Neuronal stem cell (in vitro differentiated cells): ENCODE measurements around the gene CCNI.

Source experiments
- DNase-seq: peaks from one replicate; pipeline ENCODE4 v3.0.0-alpha.2; 2013; ENCODE audit warnings: low spot score
- H2AFZ ChIP-seq: one replicate; pipeline ENCODE4 v1.6.1; 2013; ENCODE audit warnings: mild to moderate bottlenecking, low read length, inconsistent platforms
- H2AK5ac ChIP-seq: 2 replicates; pipeline ENCODE4 v1.6.1; 2013; ENCODE audit warnings: low read depth, mild to moderate bottlenecking, inconsistent platforms, low read length, moderate library complexity, mixed read lengths
- H2BK120ac ChIP-seq: 2 replicates; pipeline ENCODE4 v1.6.1; 2013; ENCODE audit warnings: low read depth, mild to moderate bottlenecking, inconsistent platforms, low read length, moderate library complexity, mixed read lengths
- H2BK12ac ChIP-seq: one replicate; pipeline ENCODE4 v1.6.1; 2013; ENCODE audit warnings: low read length, inconsistent platforms
- H2BK15ac ChIP-seq: 2 replicates; pipeline ENCODE4 v1.6.1; 2013; ENCODE audit warnings: mild to moderate bottlenecking, low read length, inconsistent platforms, mixed read lengths
- H2BK5ac ChIP-seq: one replicate; pipeline ENCODE4 v1.6.1; 2013; ENCODE audit warnings: inconsistent platforms, mild to moderate bottlenecking, low read length, moderate library complexity
- H3K14ac ChIP-seq: one replicate; pipeline ENCODE4 v1.6.1; 2013; ENCODE audit warnings: low read length, inconsistent platforms
- H3K18ac ChIP-seq: 2 replicates; pipeline ENCODE4 v1.6.1; 2013; ENCODE audit warnings: low read length, inconsistent platforms
- H3K23ac ChIP-seq: 2 replicates; pipeline ENCODE4 v1.6.1; 2013; ENCODE audit warnings: low read depth, mild to moderate bottlenecking, mixed read lengths, low read length, inconsistent platforms; ENCODE audit not compliant: poor library complexity
- H3K27ac ChIP-seq: replicated peaks from 3 replicates; pipeline ENCODE4 v1.5.1; 2013; ENCODE audit warnings: low read length, inconsistent platforms
- H3K27me3 ChIP-seq, 3 experiments: 2 replicates each; pipeline ENCODE4 v1.6.1; 2013; ENCODE audit warnings: low read length in 3 of 3, mild to moderate bottlenecking in 2 of 3, inconsistent platforms in 1 of 3, low read depth in 1 of 3, mixed read lengths in 1 of 3, moderate library complexity in 1 of 3; ENCODE audit not compliant: control insufficient read depth in 3 of 3, insufficient read depth in 3 of 3
- H3K36me3 ChIP-seq, 2 donors: replicated peaks in 1 of 2; 2 replicates each; pipeline ENCODE4 v1.6.1; 2013; ENCODE audit warnings: low read length in 2 of 2; ENCODE audit not compliant: control insufficient read depth in 2 of 2, insufficient read depth in 2 of 2
- H3K4ac ChIP-seq: 2 replicates; pipeline ENCODE4 v1.6.1; 2013; ENCODE audit warnings: inconsistent platforms, mild to moderate bottlenecking, low read length, moderate library complexity
- H3K4me1 ChIP-seq, 2 donors: 1 replicate in 1 of 2; 2 replicates in 1 of 2; pipeline ENCODE4 v1.6.1; 2013; ENCODE audit warnings: low read length in 2 of 2, low read depth in 1 of 2; ENCODE audit not compliant: control insufficient read depth in 2 of 2, insufficient read depth in 1 of 2
- H3K4me2 ChIP-seq: one replicate; pipeline ENCODE4 v1.6.1; 2013; ENCODE audit warnings: mild to moderate bottlenecking, low read length, inconsistent platforms; ENCODE audit not compliant: insufficient read depth, poor library complexity, severe bottlenecking
- H3K4me3 ChIP-seq, 2 donors: 2 replicates each; pipeline ENCODE4 v1.5.1; 2013; ENCODE audit warnings: low read length in 2 of 2, mild to moderate bottlenecking in 2 of 2, inconsistent platforms in 1 of 2, moderate library complexity in 1 of 2
- H3K79me1 ChIP-seq: one replicate; pipeline ENCODE4 v1.6.1; 2013; ENCODE audit warnings: low read depth, mild to moderate bottlenecking, inconsistent platforms, low read length, moderate library complexity
- H3K9ac ChIP-seq: one replicate; pipeline ENCODE4 v1.6.1; 2013; ENCODE audit warnings: mild to moderate bottlenecking, low read depth, low read length, inconsistent platforms; ENCODE audit not compliant: poor library complexity
- H3K9me3 ChIP-seq, 2 donors: replicated peaks in 1 of 2; 2 replicates each; pipeline versions ENCODE3 to v1.6.1; 2013; ENCODE audit warnings: low read length in 2 of 2, mild to moderate bottlenecking in 2 of 2, inconsistent platforms in 1 of 2, low read depth in 1 of 2, mixed read lengths in 1 of 2, moderate library complexity in 1 of 2; ENCODE audit not compliant: control insufficient read depth in 2 of 2, insufficient read depth in 1 of 2
- H4K8ac ChIP-seq: one replicate; pipeline ENCODE4 v1.6.1; 2013; ENCODE audit warnings: low read depth, mild to moderate bottlenecking, inconsistent platforms, low read length, moderate library complexity
- H4K91ac ChIP-seq: one replicate; pipeline ENCODE4 v1.6.1; 2013; ENCODE audit warnings: low read length, low read depth, mild to moderate bottlenecking, inconsistent platforms; ENCODE audit not compliant: poor library complexity
- WGBS, 2 donors: extraction: QIAGEN DNeasy Blood & Tissue Kit; methylation state at CpG; one replicate each; pipeline ENCODE4 v1.1.7; 2013; ENCODE audit warnings: missing lambda C conversion rate in 2 of 2, mixed read lengths in 1 of 2; ENCODE audit not compliant: insufficient read length in 2 of 2, insufficient replicate concordance in 1 of 2; ENCODE audit errors: extremely low coverage in 2 of 2; 5-methylcytosine and 5-hydroxymethylcytosine counted together

CCNI gene

GRCh38 chr4:77007358-77008230 is 68.2 kb downstream of the CCNI start:
- H3K9me3 ChIP-seq = no peaks in the 10 kb centered on the region
- H3K4me3 ChIP-seq = no peak overlapping the region
- peaks cover 6 to 7% of the 10 kb centered on the region in 2 donors for H3K4me1 ChIP-seq
- H3K14ac ChIP-seq = no peak overlapping the region
- no peak overlapping the region for H4K8ac ChIP-seq
- no peak overlapping the region for H2AFZ ChIP-seq
- no peak overlapping the region for H2BK120ac ChIP-seq
- DNase-seq = no peak
- WGBS, 2 donors = no CpG with 5 or more reads among the region's 1 CpG
- H2BK5ac ChIP-seq = no peak overlapping the region
- H3K4ac ChIP-seq = no peak overlapping the region
- H2BK12ac ChIP-seq = no peak overlapping the region
- no peak overlapping the region for H2BK15ac ChIP-seq
- H2AK5ac ChIP-seq = no peak overlapping the region
- no peak overlapping the region for H3K27ac ChIP-seq
- H3K18ac ChIP-seq = no peak overlapping the region
- H3K23ac ChIP-seq = no peak overlapping the region
- H3K4me2 ChIP-seq = no peak overlapping the region
- H3K9ac ChIP-seq = no peak overlapping the region
- no peaks in the 10 kb centered on the region for H3K27me3 ChIP-seq
- H3K36me3 ChIP-seq = peaks cover 17 to 96% of the 10 kb centered on the region in 2 donors
- H3K79me1 ChIP-seq = no peaks in the 10 kb centered on the region
- no peak overlapping the region for H4K91ac ChIP-seq

- peaks cover 9 to 13% of the 10 kb centered on the region in 2 donors for H3K4me1 ChIP-seq
These were observed 68.9 kb downstream of the CCNI start for GRCh38 chr4:77006753-77007353.

GRCh38 chr4:77003400-77003799 is 72.4 kb downstream of the CCNI start:
- Histone ChIP-seq H3K36me3 (peaks cover 14 to 85% of the 10 kb centered on the region in 2 donors), H3K4me1 (peaks cover 10 to 16% of the 10 kb centered on the region in 2 donors)

More at GRCh38 chr4:77006753-77007353, 68.9 kb downstream of the CCNI start:
- no peak overlapping the region for H3K9ac ChIP-seq
- H2BK15ac ChIP-seq = no peak overlapping the region
- no peaks in the 10 kb centered on the region for H3K27me3 ChIP-seq
- no CpG with 5 or more reads among the region's 4 CpGs for WGBS, 2 donors
- H3K4ac ChIP-seq = no peak overlapping the region
- H2AK5ac ChIP-seq = no peak overlapping the region
- no peak overlapping the region for H3K4me2 ChIP-seq
- no peak overlapping the region for H2BK120ac ChIP-seq
- no peak overlapping the region for H3K23ac ChIP-seq
- H3K27ac ChIP-seq = no peak overlapping the region
- H2BK12ac ChIP-seq = no peak overlapping the region
- DNase-seq = no peak
- H3K14ac ChIP-seq = no peak overlapping the region
- no peaks in the 10 kb centered on the region for H3K79me1 ChIP-seq
- H3K36me3 ChIP-seq = peaks cover 16 to 89% of the 10 kb centered on the region in 2 donors
- H3K4me3 ChIP-seq = no peak overlapping the region
- no peak overlapping the region for H2BK5ac ChIP-seq
- no peak overlapping the region for H4K8ac ChIP-seq
- no peak overlapping the region for H3K18ac ChIP-seq
- H3K9me3 ChIP-seq = no peaks in the 10 kb centered on the region
- H4K91ac ChIP-seq = no peak overlapping the region
- H2AFZ ChIP-seq = no peak overlapping the region

GRCh38 chr4:77002321-77003107 is 73.3 kb downstream of the CCNI start:
- no peak overlapping the region for H4K91ac ChIP-seq
- peaks cover 18 to 85% of the 10 kb centered on the region in 2 donors for H3K36me3 ChIP-seq
- no peak overlapping the region for H3K4me3 ChIP-seq
- H3K4me1 ChIP-seq = peaks cover 10 to 16% of the 10 kb centered on the region in 2 donors
- no peak overlapping the region for H2BK120ac ChIP-seq
- H3K23ac ChIP-seq = no peak overlapping the region
- no peaks in the 10 kb centered on the region for H3K27me3 ChIP-seq
- H3K4ac ChIP-seq = no peak overlapping the region
- H3K79me1 ChIP-seq = no peaks in the 10 kb centered on the region
- no peak overlapping the region for H2BK5ac ChIP-seq
- no peak overlapping the region for H3K18ac ChIP-seq
- DNase-seq = no peak
- no peak overlapping the region for H3K4me2 ChIP-seq
- H2AK5ac ChIP-seq = no peak overlapping the region
- H2BK12ac ChIP-seq = no peak overlapping the region
- H3K9ac ChIP-seq = no peak overlapping the region
- peak overlapping the region; percentile 77 for H3K27ac ChIP-seq
- no peak overlapping the region for H4K8ac ChIP-seq
- no peak overlapping the region for H2AFZ ChIP-seq
- WGBS, 2 donors = no CpG with 5 or more reads among the region's 5 CpGs
- H2BK15ac ChIP-seq = no peak overlapping the region
- H3K14ac ChIP-seq = no peak overlapping the region
- H3K9me3 ChIP-seq = peaks cover 0 to 2% of the 10 kb centered on the region in 2 donors

More at GRCh38 chr4:77003400-77003799, 72.4 kb downstream of the CCNI start:
- Histone ChIP-seq H2BK5ac (no peak overlapping the region), H3K14ac (no peak overlapping the region), H3K23ac (no peak overlapping the region), H3K4me3 (no peak overlapping the region), H2BK15ac (no peak overlapping the region), H3K4ac (no peak overlapping the region), H3K4me2 (no peak overlapping the region), H4K91ac (no peak overlapping the region), H3K18ac (no peak overlapping the region), H2AK5ac (no peak overlapping the region), H3K27me3 (no peaks in the 10 kb centered on the region), H3K27ac (no peak overlapping the region), H2AFZ (no peak overlapping the region), H3K9ac (no peak overlapping the region), H4K8ac (no peak overlapping the region), H3K79me1 (no peaks in the 10 kb centered on the region), H2BK120ac (no peak overlapping the region), H2BK12ac (no peak overlapping the region), H3K9me3 (no peaks in the 10 kb centered on the region)
- DNase-seq = no peak
